Testis (tissue), 3 donors: Measurements from ENCODE around the gene ADRA2B. TPM values are rescaled to one million over a fixed set of nuclear protein-coding genes. Genes with fewer than 3 reads are reported as not detected.
"Not testable (repeated sequence)": the region's sequence is repeated elsewhere in the genome, so short reads cannot be mapped to it uniquely, and the experiment has no call there.

Experiments
- DNase-seq: peaks from one replicate; pipeline ENCODE4 v3.0.0-alpha.2; 2019
- H3K27ac ChIP-seq, 2 donors: fragments of 200-600 bp; sonication (generic); one replicate each; pipeline ENCODE4 v1.5.1; 2019
- H3K27me3 ChIP-seq: fragments of 200-600 bp; sonication (generic); one replicate; pipeline ENCODE4 v1.5.1; 2019
- H3K36me3 ChIP-seq: fragments of 200-600 bp; sonication (generic); one replicate; pipeline ENCODE4 v1.5.1; 2017; ENCODE audit warnings: low read depth; ENCODE audit errors: missing control alignments
- H3K4me1 ChIP-seq: fragments of 200-600 bp; sonication (generic); one replicate; pipeline ENCODE4 v1.5.1; 2019
- H3K4me3 ChIP-seq, 2 donors: fragments of 200-600 bp; sonication (generic); one replicate each; pipeline ENCODE4 v1.5.1; 2017 to 2019
- H3K9me3 ChIP-seq: fragments of 200-600 bp; sonication (generic); one replicate; pipeline ENCODE4 v1.5.1; 2017
- POLR2A ChIP-seq: fragments of 450-650 bp; IDR thresholded peaks from one replicate; pipeline ENCODE4 v1.6.1; 2017; ENCODE audit warnings: antibody characterized with exemption, mild to moderate bottlenecking, moderate library complexity
- WGBS, 2 donors: methylation state at CpG; one replicate each; pipeline ENCODE4 v1.1.5; 2018; 5-methylcytosine and 5-hydroxymethylcytosine counted together
- intact Hi-C: fragments of 100-400 bp; cut with DNase I; formaldehyde crosslinking; loops from one replicate; pipeline ENCODE4 v1.15.1; 2023; ENCODE audit warnings: low total_unique reads
- polyA plus RNA-seq: library from polyadenylated mRNA; stranded (reverse); fragments of 350-450 nt; fragmentation: Illumina TruSeq; extraction: RNeasy Lipid Tissue Mini Kit (QIAGEN cat#74804); gene quantifications from one replicate; pipeline ENCODE4 v1.2.3, GENCODE V29; 2014; ENCODE audit warnings: low read depth, low replicate concordance; ENCODE audit not compliant: insufficient read depth
- total RNA-seq, 2 donors: library from RNA; depleted of rRNA; stranded (reverse); fragments of >200 nt; gene quantifications; one replicate each; pipeline ENCODE4 v1.2.3, GENCODE V29; 2016
- TF ChIP-seq, protein P1 (sequence below), 3 experiments: fragments of 450-650 bp in 2 of 3; fragments of 200-600 bp in 1 of 3; sonication (generic) in 1 of 3; IDR thresholded peaks; one replicate each; pipeline ENCODE4 v1.5.1; 2016 to 2019; ENCODE audit warnings: antibody characterized with exemption in 3 of 3, mild to moderate bottlenecking in 2 of 3, moderate library complexity in 1 of 3

Gene ADRA2B
- total and polyA plus RNA-seq, 3 donors from 2014 or later = 2.1 to 2.6 (median 2.4) TPM

DNA sequence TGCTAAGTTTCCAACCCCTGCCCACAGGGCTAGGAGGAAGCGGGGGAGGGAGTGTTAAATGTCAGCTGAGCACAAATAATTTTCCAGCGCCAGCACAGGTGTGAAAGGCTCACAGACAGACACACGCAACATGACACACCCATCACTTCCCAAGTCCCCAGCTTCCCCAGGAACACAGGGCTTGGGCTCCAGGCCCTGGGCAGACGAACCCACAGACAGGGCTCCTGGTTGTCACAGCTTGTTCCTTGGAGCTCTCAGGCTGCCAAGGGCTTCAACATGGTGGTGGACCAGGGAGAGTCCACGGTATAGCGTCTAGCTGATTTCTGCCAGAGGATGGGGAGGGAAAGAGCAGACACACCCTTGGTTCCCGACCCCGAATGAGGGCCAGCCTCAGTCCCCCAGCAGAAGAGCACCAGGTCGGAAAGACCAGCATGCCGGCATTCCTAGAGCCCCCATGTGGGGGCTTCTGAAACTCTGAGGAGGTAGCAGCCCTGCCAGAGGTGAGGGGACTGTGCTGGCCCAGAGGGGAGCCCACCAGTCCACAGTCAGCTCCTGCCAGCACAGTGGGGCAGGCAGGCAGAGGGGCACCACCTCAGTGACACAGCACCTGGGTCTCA is 27.0 kb upstream of the ADRA2B start:
- no peak for DNase-seq
- no peaks in the 10 kb centered on the region for H3K36me3 ChIP-seq
- H3K4me3 ChIP-seq = no peak overlapping the region
- intact Hi-C loops = no loop called here
- peaks cover 27% of the 10 kb centered on the region for H3K4me1 ChIP-seq
- H3K27me3 ChIP-seq = no peaks in the 10 kb centered on the region
- WGBS, 2 donors = 72 to 76% methylated on average over 5 to 10 of the region's 10 CpGs
- no peaks in the 10 kb centered on the region for H3K9me3 ChIP-seq
- no peak for TF ChIP-seq POLR2A
- TF ChIP-seq, protein P1, sequence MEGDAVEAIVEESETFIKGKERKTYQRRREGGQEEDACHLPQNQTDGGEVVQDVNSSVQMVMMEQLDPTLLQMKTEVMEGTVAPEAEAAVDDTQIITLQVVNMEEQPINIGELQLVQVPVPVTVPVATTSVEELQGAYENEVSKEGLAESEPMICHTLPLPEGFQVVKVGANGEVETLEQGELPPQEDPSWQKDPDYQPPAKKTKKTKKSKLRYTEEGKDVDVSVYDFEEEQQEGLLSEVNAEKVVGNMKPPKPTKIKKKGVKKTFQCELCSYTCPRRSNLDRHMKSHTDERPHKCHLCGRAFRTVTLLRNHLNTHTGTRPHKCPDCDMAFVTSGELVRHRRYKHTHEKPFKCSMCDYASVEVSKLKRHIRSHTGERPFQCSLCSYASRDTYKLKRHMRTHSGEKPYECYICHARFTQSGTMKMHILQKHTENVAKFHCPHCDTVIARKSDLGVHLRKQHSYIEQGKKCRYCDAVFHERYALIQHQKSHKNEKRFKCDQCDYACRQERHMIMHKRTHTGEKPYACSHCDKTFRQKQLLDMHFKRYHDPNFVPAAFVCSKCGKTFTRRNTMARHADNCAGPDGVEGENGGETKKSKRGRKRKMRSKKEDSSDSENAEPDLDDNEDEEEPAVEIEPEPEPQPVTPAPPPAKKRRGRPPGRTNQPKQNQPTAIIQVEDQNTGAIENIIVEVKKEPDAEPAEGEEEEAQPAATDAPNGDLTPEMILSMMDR (IDR thresholded peaks at IDR 0.05) = no peak
- no peak overlapping the region for H3K27ac ChIP-seq

DNA sequence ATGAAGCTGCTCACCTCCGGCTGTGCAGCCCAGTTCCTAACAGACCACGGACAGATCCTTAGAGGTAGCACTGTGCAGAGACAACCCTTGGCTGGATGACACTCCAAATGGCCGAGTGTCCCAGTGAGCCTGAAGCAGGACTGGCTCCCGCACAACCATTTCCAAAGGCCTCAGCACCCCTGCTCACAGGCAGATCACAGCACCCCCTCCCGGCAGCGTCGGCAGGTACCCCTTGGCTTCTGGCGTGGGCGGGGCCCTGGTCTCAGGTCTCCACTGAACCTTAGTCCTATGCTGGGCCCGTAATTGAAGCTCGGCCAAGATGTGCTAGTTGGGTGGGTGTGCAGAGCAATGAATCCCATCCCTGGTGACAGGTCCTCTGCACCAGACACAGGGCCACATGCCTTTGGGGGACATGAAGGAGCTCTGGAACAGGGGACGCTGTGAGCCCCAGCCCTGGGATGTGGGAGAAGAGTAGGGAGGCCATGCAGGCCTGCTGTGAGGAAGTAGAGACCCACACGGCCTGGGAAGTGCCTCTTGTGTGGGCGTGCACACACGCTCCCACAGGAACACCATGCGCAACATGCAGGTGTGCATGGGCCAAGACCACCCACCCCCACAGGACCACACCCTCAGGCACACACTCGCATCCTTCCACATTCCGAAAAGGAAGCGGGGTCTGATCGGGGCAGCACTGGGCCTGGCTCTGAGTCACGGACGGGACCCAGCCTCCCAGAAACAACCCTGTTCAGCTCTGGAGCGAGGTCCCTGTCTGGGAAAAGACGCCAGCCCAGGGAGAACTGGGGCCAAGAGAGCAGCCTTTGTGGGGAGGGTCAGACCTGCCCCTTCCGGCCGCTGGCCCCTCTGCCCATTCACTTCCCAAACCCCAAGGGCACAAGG is 26.1 kb upstream of the ADRA2B start:
- intact Hi-C loops = no loop called here
- DNase-seq = no peak

DNA sequence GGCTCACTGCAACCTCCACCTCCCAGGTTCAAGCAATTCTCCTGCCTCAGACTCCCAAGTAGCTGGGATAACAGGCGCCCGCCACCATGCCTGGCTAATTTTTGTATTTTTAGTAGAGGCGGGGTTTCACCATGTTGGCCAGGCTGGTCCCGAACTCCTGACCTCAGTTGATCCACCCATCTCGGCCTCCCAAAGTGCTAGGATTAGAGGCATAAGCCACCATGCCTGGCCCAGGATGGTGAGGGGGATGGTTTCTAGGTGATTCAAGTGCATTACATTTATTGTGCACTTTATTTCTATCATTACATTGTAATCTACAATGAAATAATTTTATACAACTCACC is 25.2 kb upstream of the ADRA2B start:
- H3K27me3 ChIP-seq, DNase-seq, H3K4me3 ChIP-seq, H3K36me3 ChIP-seq, intact Hi-C loops, H3K9me3 ChIP-seq, H3K27ac ChIP-seq: not testable (repeated sequence)
- WGBS, 2 donors = 93 to 96% methylated on average over 5 of the region's 5 CpGs
- peaks cover 17% of the 10 kb centered on the region for H3K4me1 ChIP-seq

More for the DNA sequence above, 26.1 kb upstream of the ADRA2B start:
- H3K4me3 ChIP-seq = no peak overlapping the region
- no peak for TF ChIP-seq POLR2A
- TF ChIP-seq, protein P1 (IDR thresholded peaks at IDR 0.05) = no peak
- H3K27me3 ChIP-seq = no peaks in the 10 kb centered on the region
- no peaks in the 10 kb centered on the region for H3K36me3 ChIP-seq
- peaks cover 25% of the 10 kb centered on the region for H3K4me1 ChIP-seq
- no peak overlapping the region for H3K27ac ChIP-seq
- 68 to 75% methylated on average over 8 to 26 of the region's 26 CpGs for WGBS, 2 donors
- H3K9me3 ChIP-seq = no peaks in the 10 kb centered on the region

DNA sequence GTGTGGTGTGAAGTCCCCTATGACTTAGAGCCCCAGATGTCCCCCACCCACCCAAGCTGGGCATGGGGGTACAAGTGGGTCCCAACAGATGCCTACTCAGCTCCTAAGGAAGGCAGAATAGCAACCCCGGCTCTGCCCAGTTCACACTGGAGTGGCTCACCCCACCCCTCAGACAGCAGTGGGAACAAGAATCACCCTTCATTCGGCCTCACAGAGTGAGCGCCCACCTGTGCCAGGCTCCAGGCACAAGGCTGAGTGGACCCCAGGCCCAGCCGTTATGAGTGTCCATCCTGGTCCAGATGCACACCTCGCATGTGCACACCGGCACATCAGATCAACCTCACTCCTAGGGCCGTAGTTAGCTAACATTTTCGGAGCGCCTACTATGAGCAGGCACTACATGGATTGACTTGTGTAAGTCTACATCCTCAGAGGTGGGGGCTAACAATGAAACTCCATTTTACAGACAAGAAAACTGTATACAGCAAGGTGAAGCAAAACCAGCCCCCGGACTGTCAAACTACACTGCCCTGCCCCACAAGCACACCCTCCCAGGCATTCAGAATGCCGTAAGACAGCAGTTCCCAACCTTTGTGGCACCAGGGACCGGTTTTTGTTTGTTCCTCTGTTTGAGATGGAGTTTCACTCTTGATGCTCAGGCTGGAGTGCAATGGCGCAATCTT is 24.7 kb upstream of the ADRA2B start:
- DNase-seq = no peak
- Histone ChIP-seq H3K4me1 (peaks cover 11% of the 10 kb centered on the region), H3K27me3 (no peaks in the 10 kb centered on the region), H3K9me3 (no peaks in the 10 kb centered on the region), H3K27ac (no peak overlapping the region), H3K4me3 (no peak overlapping the region), H3K36me3 (no peaks in the 10 kb centered on the region)
- WGBS, 2 donors = 92 to 93% methylated on average over 4 to 13 of the region's 13 CpGs
- no peak for TF ChIP-seq POLR2A
- TF ChIP-seq, protein P1 (IDR thresholded peaks at IDR 0.05) = no peak
- intact Hi-C loops = no loop called here

DNA sequence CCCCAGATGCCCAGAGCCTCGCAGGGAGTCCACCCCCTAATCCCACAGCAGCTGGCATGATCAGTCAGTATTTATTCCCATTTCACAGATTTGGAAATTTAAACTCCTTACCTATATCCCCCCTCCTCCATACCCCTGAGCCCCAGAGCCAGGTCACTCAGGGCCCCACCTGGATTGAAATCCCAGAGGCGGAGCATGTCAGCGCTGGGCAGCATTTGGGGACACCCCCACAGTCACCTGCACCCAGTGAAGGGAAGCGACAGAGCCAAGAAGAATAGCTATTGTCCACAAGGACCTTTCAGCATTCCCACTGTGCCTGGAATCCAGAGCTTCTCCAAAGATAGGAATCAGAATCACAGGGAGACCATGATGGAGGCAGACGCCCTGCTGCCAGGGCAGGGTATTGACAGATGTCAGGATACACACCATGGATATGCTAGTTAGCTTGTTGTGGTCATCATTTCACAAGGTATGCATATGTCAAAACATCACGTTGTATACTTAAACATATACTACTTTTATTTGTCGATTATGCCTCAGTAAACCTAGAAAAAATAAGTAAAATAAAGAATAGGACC is 22.9 kb upstream of the ADRA2B start:
- Histone ChIP-seq H3K36me3 (no peaks in the 10 kb centered on the region), H3K9me3 (no peaks in the 10 kb centered on the region), H3K4me1 (no peaks in the 10 kb centered on the region), H3K27ac (no peak overlapping the region), H3K27me3 (no peaks in the 10 kb centered on the region), H3K4me3 (no peak overlapping the region)
- 88 to 94% methylated on average over 7 of the region's 7 CpGs for WGBS, 2 donors
- DNase-seq = no peak
- no peak for TF ChIP-seq POLR2A
- TF ChIP-seq, protein P1 (IDR thresholded peaks at IDR 0.05) = no peak
- intact Hi-C loops = no loop called here
